Activated T-cell treated with anti-CD3 and anti-CD28 coated beads, Interleukin-2, amount 50 U/mL, for 24 hours (primary cell): Measurements from ENCODE around the gene PPOX.

Source experiments
- DNase-seq: peaks from one replicate; pipeline ENCODE4 v3.0.0-alpha.2; 2020
- H3K27ac Mint-ChIP-seq: 2 replicates; pipeline ENCODE4 v1.8.0; 2020; ENCODE audit warnings: mild to moderate bottlenecking, mixed read lengths
- H3K27me3 Mint-ChIP-seq: 2 replicates; pipeline ENCODE4 v1.8.0; 2020; ENCODE audit warnings: mixed read lengths
- H3K36me3 Mint-ChIP-seq: 2 replicates; pipeline ENCODE4 v1.8.0; 2020; ENCODE audit warnings: low read depth, mixed read lengths
- H3K4me1 Mint-ChIP-seq: 2 replicates; pipeline ENCODE4 v1.8.0; 2020; ENCODE audit warnings: low read depth, mixed read lengths
- H3K4me3 Mint-ChIP-seq: 2 replicates; pipeline ENCODE4 v1.8.0; 2020; ENCODE audit warnings: mild to moderate bottlenecking, moderate library complexity, mixed read lengths
- H3K9me3 Mint-ChIP-seq: 2 replicates; pipeline ENCODE4 v1.8.0; 2020; ENCODE audit warnings: mixed read lengths

PPOX gene

GRCh38 chr1:161165742-161166668 is at the start of gene PPOX:
Gene PPOX (plus strand): TSS chr1:161166426. CDS start chr1:161166848, 422 bp downstream.
- Mint-ChIP-seq H3K9me3 (no peaks in the 10 kb centered on the region), H3K4me3 (peak within 1 kb of the TSS; percentile 88), H3K27me3 (no peaks in the 10 kb centered on the region), H3K27ac (peak within 1 kb of the TSS; percentile 97), H3K4me1 (peaks cover 60% of the 10 kb centered on the region), H3K36me3 (peaks cover 80% of the 10 kb centered on the region)
- peak; percentile 90 for DNase-seq

DNA sequence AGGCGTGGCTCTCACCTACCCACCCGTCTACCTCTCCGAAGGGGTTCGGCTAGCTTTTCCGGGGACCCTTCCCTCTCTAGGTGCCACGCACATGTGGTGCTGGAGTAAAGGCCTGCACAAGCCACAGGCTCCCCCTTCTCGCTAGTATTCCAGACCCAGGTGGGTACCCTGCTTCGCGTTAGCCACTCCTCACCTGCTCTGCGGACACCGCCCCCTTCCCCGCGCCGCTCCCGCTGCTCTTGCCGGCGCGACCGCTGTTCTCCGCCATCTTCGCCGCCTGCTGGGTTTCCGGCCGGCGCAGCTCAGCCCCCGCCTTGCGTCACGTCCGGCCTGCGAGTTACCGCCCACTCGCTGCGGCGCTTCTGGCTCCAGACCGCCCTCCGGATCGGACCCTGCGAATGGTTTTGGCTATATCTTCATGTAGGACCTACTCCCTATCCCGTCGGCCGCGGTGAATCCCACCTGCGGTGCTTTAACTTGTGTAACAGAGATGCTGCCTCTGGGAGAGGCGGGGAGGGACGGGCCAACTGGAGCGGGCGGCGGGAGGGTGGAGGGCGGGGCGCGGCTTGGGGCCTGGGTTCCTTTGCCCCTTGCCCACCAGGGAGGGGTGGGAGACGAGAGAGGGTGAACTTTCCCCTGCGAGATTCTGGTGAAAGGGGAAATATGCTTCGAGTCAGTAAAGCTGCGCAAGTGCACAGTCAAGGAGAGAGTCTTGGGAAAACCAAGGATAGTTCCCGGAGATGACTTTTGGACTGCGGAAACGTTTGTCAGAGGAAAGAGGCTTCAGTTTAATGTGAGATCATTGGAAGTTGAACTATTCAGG is 48.3 kb upstream of the PPOX start, which contains the start of the genes NIT1 and PFDN2:
Gene NIT1, plus strand, starts transcription at position 347 of the 823 bp plus-strand sequence. Its CDS starts 72 bp downstream, at position 419.
Gene PFDN2, minus strand, starts transcription at position 279 of the 823 bp plus-strand sequence. Its CDS starts 11 bp downstream, at position 268.
- Mint-ChIP-seq H3K27me3 (no peaks in the 10 kb centered on the region), H3K27ac (peak within 1 kb of the TSS; percentile 92), H3K4me1 (peaks cover 83% of the 10 kb centered on the region), H3K4me3 (peak within 1 kb of the TSS; percentile 97), H3K9me3 (no peaks in the 10 kb centered on the region), H3K36me3 (peaks cover 97% of the 10 kb centered on the region)
- peak; percentile 93 for DNase-seq

GRCh38 chr1:161119092-161119903 is 46.9 kb upstream of the PPOX start:
- peak; percentile 68 for DNase-seq
- Mint-ChIP-seq H3K36me3 (peaks cover 97% of the 10 kb centered on the region), H3K4me3 (peak overlapping the region; percentile 97), H3K27ac (peak overlapping the region; percentile 92), H3K9me3 (no peaks in the 10 kb centered on the region), H3K27me3 (no peaks in the 10 kb centered on the region), H3K4me1 (peaks cover 70% of the 10 kb centered on the region)

DNA sequence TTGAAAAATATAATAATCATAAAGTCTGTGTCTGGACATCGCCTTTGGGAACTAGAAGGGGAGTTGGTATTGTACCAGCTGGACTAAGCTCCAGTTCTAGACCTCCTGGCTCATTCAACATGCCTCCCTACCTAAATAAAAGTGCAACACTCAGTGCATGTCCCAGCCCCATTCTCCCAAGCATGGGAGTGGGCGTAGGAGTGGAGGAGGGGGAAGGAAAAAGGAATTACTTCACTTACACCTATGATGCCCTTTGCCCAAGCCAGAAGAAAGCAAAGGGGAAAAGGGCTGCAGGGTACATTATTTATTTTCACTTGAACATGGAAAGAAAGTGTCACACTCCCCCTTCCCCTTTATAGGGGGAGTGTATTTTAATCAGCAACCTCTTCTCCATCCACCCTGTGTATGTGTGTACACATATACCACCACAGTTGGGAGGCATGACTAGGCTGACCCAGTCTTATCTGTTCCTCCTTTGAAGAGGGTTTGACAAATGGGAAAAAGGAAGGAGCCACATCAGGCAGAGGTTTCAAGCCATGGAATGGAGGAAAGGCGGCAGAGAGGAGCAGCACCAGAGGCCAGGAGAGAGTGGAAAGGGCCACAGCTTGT is 45.1 kb upstream of the PPOX start:
- peaks cover 56% of the 10 kb centered on the region for H3K4me1 Mint-ChIP-seq
- H3K4me3 Mint-ChIP-seq = no peak overlapping the region
- H3K27me3 Mint-ChIP-seq = no peaks in the 10 kb centered on the region
- H3K36me3 Mint-ChIP-seq = peaks cover 97% of the 10 kb centered on the region
- no peaks in the 10 kb centered on the region for H3K9me3 Mint-ChIP-seq
- no peak for DNase-seq
- H3K27ac Mint-ChIP-seq = peak overlapping the region; percentile 87

DNA sequence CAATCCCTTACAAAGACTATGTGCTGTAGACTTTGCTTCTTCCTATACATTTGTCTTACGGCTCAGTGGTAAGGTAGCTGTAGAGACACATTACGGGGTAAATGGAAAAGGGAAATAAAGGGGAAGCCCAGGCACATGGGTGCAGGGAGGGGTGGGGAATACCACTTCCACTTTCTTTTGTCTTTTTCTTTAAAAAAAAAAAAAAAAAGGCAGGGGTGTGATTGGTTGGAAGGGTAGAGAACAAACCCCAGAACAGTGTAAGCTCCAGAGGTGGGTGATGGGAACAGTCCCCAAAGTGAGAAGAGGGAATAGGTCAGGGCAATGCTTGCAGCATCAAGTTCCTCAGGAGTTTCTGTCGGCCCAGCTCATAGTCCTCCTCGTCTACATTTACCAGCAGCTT is 44.4 kb upstream of the PPOX start:
- DNase-seq = no peak
- H3K36me3 Mint-ChIP-seq = peaks cover 95% of the 10 kb centered on the region
- H3K4me1 Mint-ChIP-seq = peaks cover 53% of the 10 kb centered on the region
- H3K4me3 Mint-ChIP-seq = no peak overlapping the region
- H3K9me3 Mint-ChIP-seq = no peaks in the 10 kb centered on the region
- peak overlapping the region; percentile 87 for H3K27ac Mint-ChIP-seq
- no peaks in the 10 kb centered on the region for H3K27me3 Mint-ChIP-seq

GRCh38 chr1:161122967-161123366 is 43.3 kb upstream of the PPOX start:
- Mint-ChIP-seq H3K36me3 (peaks cover 96% of the 10 kb centered on the region), H3K27me3 (no peaks in the 10 kb centered on the region), H3K27ac (peak overlapping the region; percentile 83), H3K4me3 (no peak overlapping the region), H3K4me1 (peaks cover 60% of the 10 kb centered on the region), H3K9me3 (no peaks in the 10 kb centered on the region)
- no peak for DNase-seq

- no peaks in the 10 kb centered on the region for H3K9me3 Mint-ChIP-seq
- no peak overlapping the region for H3K4me3 Mint-ChIP-seq
- no peaks in the 10 kb centered on the region for H3K27me3 Mint-ChIP-seq
- H3K36me3 Mint-ChIP-seq = peaks cover 86% of the 10 kb centered on the region
- no peak overlapping the region for H3K27ac Mint-ChIP-seq
- no peak for DNase-seq
- peaks cover 58% of the 10 kb centered on the region for H3K4me1 Mint-ChIP-seq
Measured at GRCh38 chr1:161127649-161128048, 38.6 kb upstream of the PPOX start.

GRCh38 chr1:161128591-161129420 is 37.4 kb upstream of the PPOX start:
- Mint-ChIP-seq H3K9me3 (no peaks in the 10 kb centered on the region), H3K4me1 (peaks cover 56% of the 10 kb centered on the region), H3K4me3 (no peak overlapping the region), H3K27ac (no peak overlapping the region), H3K27me3 (no peaks in the 10 kb centered on the region), H3K36me3 (peaks cover 74% of the 10 kb centered on the region)
- DNase-seq = no peak

- Mint-ChIP-seq H3K27ac (no peak overlapping the region), H3K27me3 (no peaks in the 10 kb centered on the region), H3K36me3 (peaks cover 64% of the 10 kb centered on the region), H3K4me3 (peak overlapping the region; percentile 16), H3K9me3 (no peaks in the 10 kb centered on the region), H3K4me1 (peaks cover 59% of the 10 kb centered on the region)
- DNase-seq = no peak
Measured at GRCh38 chr1:161130266-161130665, 36.0 kb upstream of the PPOX start.

DNA sequence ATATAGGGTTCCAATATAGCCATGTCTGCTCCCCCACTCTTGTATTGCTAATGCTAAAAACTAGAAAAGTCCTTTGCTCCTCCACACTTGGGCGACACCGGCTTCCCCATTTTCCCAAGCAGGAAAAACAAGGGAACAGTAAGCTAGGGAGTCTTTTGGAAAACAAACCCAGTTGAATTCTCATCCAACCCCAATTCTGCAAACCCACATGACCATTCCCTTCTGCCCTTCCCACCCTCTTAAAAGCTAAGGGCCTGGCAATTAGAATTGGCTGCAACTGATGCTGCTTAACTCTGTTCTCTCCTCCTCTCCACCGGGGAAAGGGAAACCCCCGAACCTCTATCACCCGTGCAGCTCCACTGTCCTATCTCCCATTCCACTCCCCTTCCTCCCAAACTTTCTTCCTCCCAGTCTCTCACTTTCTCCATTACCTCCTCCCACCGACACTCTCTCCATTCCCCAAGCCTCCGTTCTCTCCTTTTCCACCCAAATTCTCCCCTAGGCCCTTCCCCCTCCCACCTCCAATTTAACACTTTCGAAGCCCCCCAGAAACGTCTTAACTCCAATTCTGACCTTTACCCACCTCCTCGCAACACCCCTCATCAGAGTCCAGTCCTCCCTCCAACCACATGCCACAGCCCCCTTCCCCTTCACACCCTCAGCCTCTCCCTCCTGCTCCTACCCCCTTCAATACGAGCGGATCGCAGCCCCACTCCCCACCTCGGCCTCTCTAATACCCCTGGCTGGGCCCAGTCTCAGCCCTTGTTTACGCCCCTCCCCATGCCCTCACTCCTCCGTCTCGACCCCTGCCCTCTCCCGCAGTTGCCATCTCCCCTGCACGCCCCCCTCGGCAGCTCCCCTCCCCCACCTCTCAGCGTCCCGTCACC is 34.5 kb upstream of the PPOX start:
- no peak overlapping the region for H3K27ac Mint-ChIP-seq
- no peak for DNase-seq
- no peaks in the 10 kb centered on the region for H3K9me3 Mint-ChIP-seq
- no peak overlapping the region for H3K4me3 Mint-ChIP-seq
- H3K27me3 Mint-ChIP-seq = no peaks in the 10 kb centered on the region
- H3K4me1 Mint-ChIP-seq = peaks cover 56% of the 10 kb centered on the region
- peaks cover 62% of the 10 kb centered on the region for H3K36me3 Mint-ChIP-seq

GRCh38 chr1:161132410-161133219 is 33.6 kb upstream of the PPOX start, which contains the start of gene DEDD:
Gene DEDD (minus strand): TSS chr1:161132667. CDS start chr1:161124462, 8,205 bp downstream.
- H3K36me3 Mint-ChIP-seq = peaks cover 53% of the 10 kb centered on the region
- DNase-seq = peak; percentile 93
- H3K27me3 Mint-ChIP-seq = no peaks in the 10 kb centered on the region
- H3K4me1 Mint-ChIP-seq = peaks cover 48% of the 10 kb centered on the region
- no peak within 1 kb of the TSS for H3K4me3 Mint-ChIP-seq
- H3K27ac Mint-ChIP-seq = no peak within 1 kb of the TSS
- H3K9me3 Mint-ChIP-seq = no peaks in the 10 kb centered on the region
